ENCODE results near the gene TBC1D22A.

GRCh38 chr22:47016631-47017030, 254.2 kb downstream of the TBC1D22A start:
- no peak for TF ChIP-seq EZH2phosphoT487 (IDR thresholded peaks at IDR 0.05; ENCODE audit: borderline replicate concordance, low read depth, low read length)
- TF ChIP-seq CTCF (conservative IDR thresholded peaks at IDR 0.05; ENCODE audit: low read length): no peak

Measured in OCI-LY7 (cell line).